Measurements from ENCODE around the gene PXK.

PXK gene

GRCh38 chr3:58347984-58348383 is 15.3 kb downstream of the PXK start:
- no peak for DNase-seq (ENCODE audit: low read depth in 1 of 2, low spot score in 1 of 2)

GRCh38 chr3:58349792-58350626 is 17.3 kb downstream of the PXK start:
- DNase-seq (ENCODE audit: low read depth in 1 of 2, low spot score in 1 of 2): no peak

GRCh38 chr3:58350627-58351013 is 17.9 kb downstream of the PXK start:
- DNase-seq (ENCODE audit: low read depth in 1 of 2, low spot score in 1 of 2): no peak

- DNase-seq (ENCODE audit: low read depth in 1 of 2, low spot score in 1 of 2): no peak
Measured at GRCh38 chr3:58351920-58352319, 19.2 kb downstream of the PXK start.

GRCh38 chr3:58352626-58353025 is 19.9 kb downstream of the PXK start:
- no peak for DNase-seq (ENCODE audit: low read depth in 1 of 2, low spot score in 1 of 2)

- no peak for DNase-seq (ENCODE audit: low read depth in 1 of 2, low spot score in 1 of 2)
Measured at GRCh38 chr3:58353722-58354553, 21.2 kb downstream of the PXK start.

GRCh38 chr3:58355179-58355578 is 22.5 kb downstream of the PXK start:
- DNase-seq (ENCODE audit: low read depth in 1 of 2, low spot score in 1 of 2): no peak

GRCh38 chr3:58356054-58356453 is 23.4 kb downstream of the PXK start:
- DNase-seq (ENCODE audit: low read depth in 1 of 2, low spot score in 1 of 2): no peak

GRCh38 chr3:58357402-58357801 is 24.7 kb downstream of the PXK start:
- no peak for DNase-seq (ENCODE audit: low read depth in 1 of 2, low spot score in 1 of 2)

GRCh38 chr3:58358092-58358491 is 25.4 kb downstream of the PXK start:
- no peak for DNase-seq (ENCODE audit: low read depth in 1 of 2, low spot score in 1 of 2)

GRCh38 chr3:58358808-58359207 is 26.1 kb downstream of the PXK start:
- DNase-seq (ENCODE audit: low read depth in 1 of 2, low spot score in 1 of 2): no peak

- DNase-seq (ENCODE audit: low read depth in 1 of 2, low spot score in 1 of 2): no peak
Measured at GRCh38 chr3:58359621-58360020, 26.9 kb downstream of the PXK start.

- DNase-seq (ENCODE audit: low read depth in 1 of 2, low spot score in 1 of 2): no peak
Measured at GRCh38 chr3:58361866-58362265, 29.2 kb downstream of the PXK start.

GRCh38 chr3:58366699-58367098 is 34.0 kb downstream of the PXK start:
- no peak for DNase-seq (ENCODE audit: low read depth in 1 of 2, low spot score in 1 of 2)

- no peak for DNase-seq (ENCODE audit: low read depth in 1 of 2, low spot score in 1 of 2)
Measured at GRCh38 chr3:58369038-58369437, 36.3 kb downstream of the PXK start.

- no peak for DNase-seq (ENCODE audit: low read depth in 1 of 2, low spot score in 1 of 2)
Measured at GRCh38 chr3:58369876-58370275, 37.2 kb downstream of the PXK start.

GRCh38 chr3:58370407-58370806 is 37.7 kb downstream of the PXK start:
- no peak for DNase-seq (ENCODE audit: low read depth in 1 of 2, low spot score in 1 of 2)

GRCh38 chr3:58371754-58372153 is 39.1 kb downstream of the PXK start:
- no peak for DNase-seq (ENCODE audit: low read depth in 1 of 2, low spot score in 1 of 2)

GRCh38 chr3:58375254-58375653 is 42.6 kb downstream of the PXK start:
- no peak for DNase-seq (ENCODE audit: low read depth in 1 of 2, low spot score in 1 of 2)

- DNase-seq (ENCODE audit: low read depth in 1 of 2, low spot score in 1 of 2): no peak
Measured at GRCh38 chr3:58377168-58377567, 44.5 kb downstream of the PXK start.

- DNase-seq (ENCODE audit: low read depth in 1 of 2, low spot score in 1 of 2): no peak
Measured at GRCh38 chr3:58377750-58378149, 45.1 kb downstream of the PXK start.

GRCh38 chr3:58379351-58380073 is 46.8 kb downstream of the PXK start:
- DNase-seq (ENCODE audit: low read depth in 1 of 2, low spot score in 1 of 2): no peak
